Ascending aorta (tissue), 2 donors: ENCODE data around the gene MEF2A. TPM values are rescaled to one million over a fixed set of nuclear protein-coding genes. Genes with fewer than 3 reads are reported as not detected.
A peak's percentile ranks its signal among the peaks of the same experiment; 100 is the strongest.
"Not testable (repeated sequence)": the region's sequence is repeated elsewhere in the genome, so short reads cannot be mapped to it uniquely, and the experiment has no call there.

ENCODE experiments used
- DNase-seq, 2 donors: peaks; one replicate each; pipeline ENCODE4 v3.0.0-alpha.2; 2019; ENCODE audit warnings: low spot score in 2 of 2
- H3K27ac ChIP-seq, 2 donors: fragments of 200-600 bp; sonication (generic); one replicate each; pipeline ENCODE4 v1.5.1; 2016 to 2017; ENCODE audit warnings: mild to moderate bottlenecking in 1 of 2
- H3K27me3 ChIP-seq: fragments of 200-600 bp; sonication (generic); one replicate; pipeline ENCODE4 v1.5.1; 2017
- H3K36me3 ChIP-seq, 2 donors: fragments of 200-600 bp; sonication (generic); one replicate each; pipeline ENCODE4 v1.5.1; 2016
- H3K4me1 ChIP-seq, 2 donors: fragments of 200-600 bp; sonication (generic); one replicate each; pipeline ENCODE4 v1.5.1; 2016 to 2017; ENCODE audit warnings: mild to moderate bottlenecking in 1 of 2
- H3K4me3 ChIP-seq, 2 donors: fragments of 200-600 bp; sonication (generic); one replicate each; pipeline ENCODE4 v1.5.1; 2016 to 2017; ENCODE audit warnings: mild to moderate bottlenecking in 1 of 2
- H3K9me3 ChIP-seq, 2 donors: fragments of 200-600 bp; sonication (generic); one replicate each; pipeline ENCODE4 v1.5.1; 2016
- intact Hi-C: fragments of 100-400 bp; cut with DNase I; formaldehyde crosslinking; loops from one replicate; pipeline ENCODE4 v1.15.1; 2023
- total RNA-seq: library from RNA; depleted of rRNA; stranded (reverse); fragments of >200 nt; gene quantifications from one replicate; pipeline ENCODE4 v1.1.0, GENCODE V29; 2016
- TF ChIP-seq, protein P1 (sequence below), 3 experiments: fragments of 200-600 bp in 2 of 3; fragments of 450-650 bp in 1 of 3; sonication (generic) in 2 of 3; IDR thresholded peaks; one replicate each; pipeline ENCODE4 v1.5.1; 2016 to 2019; ENCODE audit warnings: antibody characterized with exemption in 3 of 3, mild to moderate bottlenecking in 1 of 3, moderate library complexity in 1 of 3

Gene MEF2A
- total RNA-seq, 1 donor from 2014 or later = 99.4 TPM

DNA sequence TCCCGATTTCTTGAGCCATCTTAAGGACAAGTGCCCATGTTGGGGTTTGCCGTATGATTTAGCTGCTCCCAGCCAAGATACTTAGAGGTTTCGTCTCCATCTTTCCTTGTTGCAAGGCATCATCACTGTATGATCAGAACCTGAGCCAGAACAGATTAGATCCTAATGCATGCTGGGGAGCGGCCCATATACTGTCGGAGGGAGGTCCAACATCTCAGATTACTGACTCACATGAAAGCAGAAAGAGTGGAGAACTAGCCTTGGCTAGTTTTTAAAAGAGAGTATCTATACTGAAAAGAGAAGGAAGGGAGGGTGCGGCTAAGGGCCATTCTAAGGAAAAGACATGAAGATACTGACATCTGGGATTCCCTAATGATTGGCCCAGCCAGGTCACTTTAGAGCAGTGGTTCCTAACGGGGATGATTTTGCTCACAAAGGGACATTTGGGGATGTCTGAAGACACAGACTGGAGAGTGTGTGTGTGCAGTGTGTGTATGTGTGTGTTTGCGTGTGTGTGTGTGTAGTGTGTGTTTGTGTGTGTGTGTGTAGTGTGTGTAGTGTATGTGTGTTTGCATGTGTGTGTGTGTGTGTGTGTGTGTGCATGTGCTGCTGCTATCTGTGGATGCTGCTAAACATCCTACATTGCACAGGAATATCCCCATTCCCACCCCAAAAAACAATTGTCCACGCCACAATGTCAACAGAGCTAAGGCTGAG lies 179.7 kb downstream of the MEF2A start:
- H3K36me3 ChIP-seq = no peaks in the 10 kb centered on the region
- no peaks in the 10 kb centered on the region for H3K9me3 ChIP-seq
- no peak overlapping the region for H3K27ac ChIP-seq
- no peak overlapping the region for H3K4me3 ChIP-seq
- no peaks in the 10 kb centered on the region for H3K27me3 ChIP-seq
- DNase-seq = no peak
- H3K4me1 ChIP-seq = no peaks in the 10 kb centered on the region
- TF ChIP-seq, protein P1, sequence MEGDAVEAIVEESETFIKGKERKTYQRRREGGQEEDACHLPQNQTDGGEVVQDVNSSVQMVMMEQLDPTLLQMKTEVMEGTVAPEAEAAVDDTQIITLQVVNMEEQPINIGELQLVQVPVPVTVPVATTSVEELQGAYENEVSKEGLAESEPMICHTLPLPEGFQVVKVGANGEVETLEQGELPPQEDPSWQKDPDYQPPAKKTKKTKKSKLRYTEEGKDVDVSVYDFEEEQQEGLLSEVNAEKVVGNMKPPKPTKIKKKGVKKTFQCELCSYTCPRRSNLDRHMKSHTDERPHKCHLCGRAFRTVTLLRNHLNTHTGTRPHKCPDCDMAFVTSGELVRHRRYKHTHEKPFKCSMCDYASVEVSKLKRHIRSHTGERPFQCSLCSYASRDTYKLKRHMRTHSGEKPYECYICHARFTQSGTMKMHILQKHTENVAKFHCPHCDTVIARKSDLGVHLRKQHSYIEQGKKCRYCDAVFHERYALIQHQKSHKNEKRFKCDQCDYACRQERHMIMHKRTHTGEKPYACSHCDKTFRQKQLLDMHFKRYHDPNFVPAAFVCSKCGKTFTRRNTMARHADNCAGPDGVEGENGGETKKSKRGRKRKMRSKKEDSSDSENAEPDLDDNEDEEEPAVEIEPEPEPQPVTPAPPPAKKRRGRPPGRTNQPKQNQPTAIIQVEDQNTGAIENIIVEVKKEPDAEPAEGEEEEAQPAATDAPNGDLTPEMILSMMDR (IDR thresholded peaks at IDR 0.05) = no peak
- intact Hi-C loops = no loop called here

DNA sequence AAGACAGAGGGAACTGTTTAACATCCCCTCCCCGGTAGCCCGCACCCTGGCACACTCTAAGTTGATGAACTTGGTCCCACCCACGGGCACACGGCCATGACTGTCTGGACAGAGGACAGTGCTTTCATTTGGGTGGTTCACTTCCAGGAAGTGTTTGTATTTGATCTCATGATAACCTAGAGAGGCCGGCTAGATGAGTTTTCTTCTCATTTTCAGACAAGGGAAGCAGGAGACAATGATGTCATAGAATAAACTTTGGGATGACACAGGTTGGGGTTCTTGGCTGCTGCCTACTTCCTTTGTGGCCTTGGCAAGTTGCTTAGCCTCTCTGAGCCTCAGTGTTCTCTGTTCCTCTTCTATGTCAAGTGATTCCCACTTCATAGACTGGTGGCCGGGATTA lies 183.6 kb downstream of the MEF2A start:
- TF ChIP-seq, protein P1 (IDR thresholded peaks at IDR 0.05) = no peak
- no peaks in the 10 kb centered on the region for H3K4me1 ChIP-seq
- H3K4me3 ChIP-seq = no peak overlapping the region
- no peak overlapping the region for H3K27ac ChIP-seq
- no peak for DNase-seq
- H3K36me3 ChIP-seq = no peaks in the 10 kb centered on the region
- intact Hi-C loops = no loop called here
- H3K9me3 ChIP-seq = no peaks in the 10 kb centered on the region
- no peaks in the 10 kb centered on the region for H3K27me3 ChIP-seq

DNA sequence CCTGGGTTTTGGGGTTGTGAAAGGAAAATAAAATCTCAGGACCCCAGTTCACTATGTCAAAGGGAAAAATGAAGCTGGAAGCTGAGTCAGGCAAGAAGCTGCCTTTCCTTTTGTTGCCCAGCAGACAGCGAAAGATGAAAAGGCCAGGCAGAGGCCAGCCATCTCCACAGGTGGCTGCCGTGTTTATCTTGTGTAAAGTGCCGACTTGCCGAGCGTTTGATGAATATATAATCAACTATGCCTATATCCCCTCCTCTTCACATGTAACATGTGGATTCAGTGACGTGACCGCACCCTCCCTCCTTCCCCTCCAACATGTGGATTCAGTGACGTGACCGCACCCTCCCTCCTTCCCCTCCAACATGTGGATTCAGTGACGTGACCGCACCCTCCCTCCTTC lies 184.5 kb downstream of the MEF2A start:
- intact Hi-C loops, DNase-seq, H3K4me1 ChIP-seq, H3K27me3 ChIP-seq, H3K27ac ChIP-seq, H3K4me3 ChIP-seq, H3K9me3 ChIP-seq, H3K36me3 ChIP-seq: not testable (repeated sequence)

DNA sequence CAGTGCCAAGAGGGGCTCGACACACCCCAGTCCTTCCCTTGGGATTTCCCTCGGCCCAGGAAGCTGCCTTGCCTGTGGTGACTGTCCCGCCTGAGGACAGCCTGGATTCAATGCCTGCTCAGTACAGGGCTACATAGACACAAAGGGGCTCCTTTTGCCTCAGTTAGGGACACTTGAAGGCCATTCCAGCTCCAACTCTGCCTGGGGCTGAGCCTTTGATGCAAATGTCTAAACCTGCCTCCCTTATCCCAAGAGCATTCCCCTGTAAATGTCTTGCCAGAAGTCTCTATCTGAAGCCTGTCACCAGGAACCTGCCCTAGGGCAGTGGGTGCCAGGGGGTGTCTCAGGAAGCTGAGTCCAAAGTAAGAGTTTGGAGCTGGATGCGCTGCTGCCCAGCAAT lies 186.8 kb downstream of the MEF2A start:
- no peaks in the 10 kb centered on the region for H3K27me3 ChIP-seq
- H3K27ac ChIP-seq = no peak overlapping the region
- TF ChIP-seq, protein P1 (IDR thresholded peaks at IDR 0.05) = no peak
- H3K36me3 ChIP-seq = no peaks in the 10 kb centered on the region
- H3K4me1 ChIP-seq = no peaks in the 10 kb centered on the region
- intact Hi-C loops = no loop called here
- DNase-seq = no peak
- H3K9me3 ChIP-seq = no peaks in the 10 kb centered on the region
- H3K4me3 ChIP-seq = no peak overlapping the region

DNA sequence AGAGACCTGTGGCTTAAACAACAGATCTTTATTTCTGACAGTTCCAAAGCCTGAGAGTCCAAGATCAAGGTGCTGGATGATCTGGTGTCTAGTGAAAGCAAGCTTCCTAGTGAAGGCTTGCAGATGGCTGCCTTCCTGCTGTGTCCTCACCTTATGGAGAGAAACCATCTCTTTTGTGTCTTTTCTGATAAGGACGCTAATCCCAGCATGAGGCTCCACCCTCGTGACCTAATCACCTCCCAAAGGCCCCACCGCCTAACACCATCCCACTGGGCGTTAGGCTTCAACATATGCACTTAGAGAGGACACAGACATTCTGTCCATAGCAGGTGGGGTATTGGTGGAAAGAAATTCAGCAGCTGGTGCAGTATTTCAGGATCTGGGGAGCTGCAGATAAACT lies 187.3 kb downstream of the MEF2A start:
- Histone ChIP-seq H3K27me3 (no peaks in the 10 kb centered on the region), H3K4me1 (no peaks in the 10 kb centered on the region), H3K27ac (no peak overlapping the region), H3K4me3 (no peak overlapping the region), H3K9me3 (no peaks in the 10 kb centered on the region), H3K36me3 (no peaks in the 10 kb centered on the region)
- intact Hi-C loops = no loop called here
- TF ChIP-seq, protein P1 (IDR thresholded peaks at IDR 0.05) = no peak
- DNase-seq = no peak

DNA sequence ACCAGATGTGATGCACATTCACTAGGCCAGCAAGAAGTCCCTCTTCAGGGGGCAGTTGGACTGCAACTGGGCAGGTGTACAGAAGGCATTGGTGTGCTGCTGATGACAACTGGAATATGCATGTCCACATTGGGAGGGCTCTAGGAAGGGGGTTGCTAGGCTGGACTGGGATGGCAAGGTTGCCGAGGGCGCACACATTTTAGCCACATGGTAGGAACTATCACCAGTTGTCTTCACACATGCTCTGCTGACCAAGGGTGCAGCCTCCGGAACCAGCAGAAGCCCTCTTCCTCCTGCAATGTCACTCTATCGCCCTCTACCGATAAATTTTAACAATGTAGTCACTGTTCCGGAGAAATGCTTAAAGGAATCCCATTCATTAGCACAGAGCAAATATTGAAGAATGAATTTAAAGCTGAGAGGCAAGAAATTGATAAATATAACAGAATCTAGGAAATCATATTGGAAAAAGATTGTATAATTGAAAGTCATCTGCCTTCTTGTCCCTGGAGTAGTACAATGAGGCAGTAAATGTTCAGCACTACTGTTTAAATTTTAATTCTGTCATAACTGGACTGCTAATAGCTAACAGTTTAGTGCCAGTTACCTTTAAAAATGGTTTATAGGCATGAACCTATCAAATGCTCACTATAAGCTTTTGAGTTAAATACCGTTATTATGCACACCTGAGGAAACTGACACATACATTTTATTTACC lies 190.1 kb downstream of the MEF2A start:
- no peak overlapping the region for H3K27ac ChIP-seq
- intact Hi-C loops = loop anchor here (1.0 kb wide), 1 partner anchor 483 kb away; no protein-coding TSS in a partner anchor
- TF ChIP-seq, protein P1 (IDR thresholded peaks at IDR 0.05) = peak; percentile 52 to 87 (median 74)

More for the DNA sequence above, 190.1 kb downstream of the MEF2A start:
- H3K9me3 ChIP-seq = no peaks in the 10 kb centered on the region
- H3K36me3 ChIP-seq = no peaks in the 10 kb centered on the region
- DNase-seq = no peak
- no peak overlapping the region for H3K4me3 ChIP-seq
- no peaks in the 10 kb centered on the region for H3K27me3 ChIP-seq
- no peaks in the 10 kb centered on the region for H3K4me1 ChIP-seq
